DMS153 treated with DMSO at 0.1 percent for 48 hours (cell line): ENCODE results near the gene JAK2.
"Not testable (repeated sequence)": the region's sequence is repeated elsewhere in the genome, so short reads cannot be mapped to it uniquely, and the experiment has no call there.

ENCODE experiments used
- DNase-seq: peaks from one replicate; lab custom pipeline; 2025; ENCODE audit not compliant: unreplicated experiment; lab: John Stamatoyannopoulos, UW

JAK2 gene

GRCh38 chr9:4980086-4980727 lies 4.9 kb upstream of the JAK2 start:
- DNase-seq, result no peak

- no peak for DNase-seq
These were observed 2.2 kb upstream of the JAK2 start for GRCh38 chr9:4982721-4983482.

GRCh38 chr9:4983601-4984165 lies 1.4 kb upstream of the JAK2 start:
- DNase-seq, result no peak

- DNase-seq, result no peak
These were observed 876 bp upstream of the JAK2 start for GRCh38 chr9:4984171-4984620.

GRCh38 chr9:4985386-4986266 lies 554 bp downstream of the JAK2 start:
- DNase-seq, result peak; percentile 10

GRCh38 chr9:4986296-4986695 lies 1.2 kb downstream of the JAK2 start:
- no peak for DNase-seq

- DNase-seq, result no peak
These were observed 1.7 kb downstream of the JAK2 start for GRCh38 chr9:4986783-4987182.

GRCh38 chr9:4987961-4988421 lies 2.9 kb downstream of the JAK2 start:
- peak; percentile 73 for DNase-seq

- DNase-seq, result no peak
These were observed 7.8 kb downstream of the JAK2 start for GRCh38 chr9:4992872-4993271.

- DNase-seq, result no peak
These were observed 9.3 kb downstream of the JAK2 start for GRCh38 chr9:4994166-4994890.

GRCh38 chr9:4997196-4997595 lies 12.1 kb downstream of the JAK2 start:
- DNase-seq, result no peak

GRCh38 chr9:4997631-4998030 lies 12.6 kb downstream of the JAK2 start:
- no peak for DNase-seq

GRCh38 chr9:5002811-5003210 lies 17.7 kb downstream of the JAK2 start:
- DNase-seq, result no peak

GRCh38 chr9:5004481-5004880 lies 19.4 kb downstream of the JAK2 start:
- no peak for DNase-seq

- no peak for DNase-seq
These were observed 23.1 kb downstream of the JAK2 start for GRCh38 chr9:5008202-5008601.

GRCh38 chr9:5013374-5013773 lies 28.3 kb downstream of the JAK2 start:
- DNase-seq, result no peak

- DNase-seq, result no peak
These were observed 30.9 kb downstream of the JAK2 start for GRCh38 chr9:5015934-5016333.

- DNase-seq, result no peak
These were observed 40.3 kb downstream of the JAK2 start for GRCh38 chr9:5025416-5025815.

GRCh38 chr9:5031941-5032340 lies 46.9 kb downstream of the JAK2 start:
- DNase-seq, result not testable (repeated sequence)

GRCh38 chr9:5040730-5041389 lies 55.8 kb downstream of the JAK2 start:
- no peak for DNase-seq
